ENCODE results near the gene SPX. TPM values are rescaled to one million over a fixed set of nuclear protein-coding genes. Genes with fewer than 3 reads are reported as not detected.
A peak's percentile ranks its signal among the peaks of the same experiment; 100 is the strongest.

Gene SPX, protein sequence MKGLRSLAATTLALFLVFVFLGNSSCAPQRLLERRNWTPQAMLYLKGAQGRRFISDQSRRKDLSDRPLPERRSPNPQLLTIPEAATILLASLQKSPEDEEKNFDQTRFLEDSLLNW
- not detected for total RNA-seq

DNA sequence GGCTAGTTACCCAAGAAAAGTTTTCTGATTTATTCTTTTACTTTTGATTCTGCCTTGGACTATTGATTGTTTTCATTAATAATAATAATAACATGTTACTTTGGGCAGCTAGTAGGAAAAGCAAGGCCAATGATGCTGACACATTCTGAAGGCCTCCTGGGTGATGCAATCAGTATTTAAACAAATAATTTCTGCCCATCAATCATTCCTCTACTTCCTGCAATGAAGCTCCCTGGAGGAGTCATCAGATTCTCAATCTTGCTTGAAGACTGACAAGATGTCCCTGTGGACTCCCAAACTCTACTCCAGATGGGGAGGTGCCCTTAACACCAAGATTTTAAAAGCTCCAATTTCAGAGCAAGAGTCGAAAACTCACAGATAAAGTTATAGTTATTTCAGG, at the start of gene SPX:
Gene SPX, plus strand, starts transcription at position 244 of the 400 bp plus-strand sequence. CDS start 177 bp downstream, outside the sequence.
- H3K9me3 ChIP-seq = no peaks in the 10 kb centered on the region
- peak within 1 kb of the TSS in 3 of 4 donors; percentile 47 to 60 (median 59) for H3K4me3 ChIP-seq
- DNase-seq = no peak
- H3K4me1 ChIP-seq = no peaks in the 10 kb centered on the region
- no peaks in the 10 kb centered on the region for H3K36me3 ChIP-seq
- H3K27ac ChIP-seq = no peak within 1 kb of the TSS
- TF ChIP-seq POLR2A (IDR thresholded peaks at IDR 0.05) = no peak
- TF ChIP-seq, protein P1, sequence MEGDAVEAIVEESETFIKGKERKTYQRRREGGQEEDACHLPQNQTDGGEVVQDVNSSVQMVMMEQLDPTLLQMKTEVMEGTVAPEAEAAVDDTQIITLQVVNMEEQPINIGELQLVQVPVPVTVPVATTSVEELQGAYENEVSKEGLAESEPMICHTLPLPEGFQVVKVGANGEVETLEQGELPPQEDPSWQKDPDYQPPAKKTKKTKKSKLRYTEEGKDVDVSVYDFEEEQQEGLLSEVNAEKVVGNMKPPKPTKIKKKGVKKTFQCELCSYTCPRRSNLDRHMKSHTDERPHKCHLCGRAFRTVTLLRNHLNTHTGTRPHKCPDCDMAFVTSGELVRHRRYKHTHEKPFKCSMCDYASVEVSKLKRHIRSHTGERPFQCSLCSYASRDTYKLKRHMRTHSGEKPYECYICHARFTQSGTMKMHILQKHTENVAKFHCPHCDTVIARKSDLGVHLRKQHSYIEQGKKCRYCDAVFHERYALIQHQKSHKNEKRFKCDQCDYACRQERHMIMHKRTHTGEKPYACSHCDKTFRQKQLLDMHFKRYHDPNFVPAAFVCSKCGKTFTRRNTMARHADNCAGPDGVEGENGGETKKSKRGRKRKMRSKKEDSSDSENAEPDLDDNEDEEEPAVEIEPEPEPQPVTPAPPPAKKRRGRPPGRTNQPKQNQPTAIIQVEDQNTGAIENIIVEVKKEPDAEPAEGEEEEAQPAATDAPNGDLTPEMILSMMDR (IDR thresholded peaks at IDR 0.05) = no peak
- H3K27me3 ChIP-seq = no peaks in the 10 kb centered on the region

DNA sequence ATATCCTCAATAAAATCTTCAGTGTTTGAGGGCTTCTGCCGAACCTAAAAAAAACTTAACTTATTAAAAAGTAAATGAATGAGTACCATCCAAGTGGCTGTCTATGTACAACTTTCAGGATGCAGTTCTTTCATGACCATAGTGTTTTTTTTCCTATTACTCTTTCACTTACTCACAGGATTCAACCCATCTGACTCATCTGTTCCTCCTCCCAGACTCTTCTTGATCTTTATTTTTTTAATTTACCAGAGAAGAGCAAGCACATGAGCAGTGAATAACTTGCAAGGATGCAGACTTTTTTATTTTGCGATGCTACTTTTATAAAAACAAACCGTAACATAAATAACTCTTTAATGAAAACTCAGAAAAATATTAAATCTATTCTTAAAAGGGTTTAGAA, 49.1 kb upstream of the SPX start:
- Histone ChIP-seq H3K27ac (no peak overlapping the region), H3K27me3 (no peaks in the 10 kb centered on the region), H3K4me1 (no peaks in the 10 kb centered on the region), H3K36me3 (peaks cover 0 to 80% (median 0%) of the 10 kb centered on the region in 3 donors), H3K4me3 (no peak overlapping the region), H3K9me3 (no peaks in the 10 kb centered on the region)
- TF ChIP-seq, protein P1 (IDR thresholded peaks at IDR 0.05) = no peak
- no peak for TF ChIP-seq POLR2A (IDR thresholded peaks at IDR 0.05)
- DNase-seq = no peak

DNA sequence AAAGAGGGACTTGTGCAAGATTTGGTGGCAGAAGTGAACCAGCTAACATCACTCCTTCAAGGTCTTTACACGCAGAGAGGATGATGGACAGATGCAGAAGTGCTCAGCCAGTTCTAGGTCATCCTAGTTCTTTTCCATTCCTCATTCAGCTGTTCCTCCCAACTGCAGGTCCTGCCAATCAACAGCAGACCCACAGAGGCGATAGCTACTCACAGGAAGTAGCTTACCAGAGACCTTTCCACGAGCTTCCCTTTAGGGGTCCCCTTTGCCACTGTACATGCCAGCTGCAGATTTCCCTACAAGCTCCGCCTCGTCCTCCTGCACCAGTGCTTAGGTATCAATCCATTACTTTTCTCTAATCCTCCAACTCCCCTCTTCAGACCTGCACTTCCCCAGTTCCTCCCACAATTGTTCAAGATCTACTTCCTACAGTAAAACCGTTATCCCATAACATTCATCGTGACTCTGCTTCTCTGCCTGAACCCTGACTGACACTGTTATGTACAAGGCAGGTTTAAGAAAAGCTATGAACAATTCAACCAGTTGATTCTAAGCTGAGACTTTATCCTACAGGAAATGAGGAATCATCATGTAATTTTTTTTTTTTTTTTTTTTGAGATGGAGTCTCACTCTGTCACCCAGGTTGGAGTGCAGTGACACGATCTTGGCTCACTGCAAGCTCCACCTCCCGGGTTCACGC, 47.2 kb upstream of the SPX start:
- Histone ChIP-seq H3K4me1 (no peaks in the 10 kb centered on the region), H3K9me3 (no peaks in the 10 kb centered on the region), H3K4me3 (no peak overlapping the region), H3K27me3 (no peaks in the 10 kb centered on the region), H3K27ac (no peak overlapping the region), H3K36me3 (peaks cover 0 to 71% (median 0%) of the 10 kb centered on the region in 3 donors)
- TF ChIP-seq, protein P1 (IDR thresholded peaks at IDR 0.05) = no peak
- no peak for TF ChIP-seq POLR2A (IDR thresholded peaks at IDR 0.05)
- no peak for DNase-seq

DNA sequence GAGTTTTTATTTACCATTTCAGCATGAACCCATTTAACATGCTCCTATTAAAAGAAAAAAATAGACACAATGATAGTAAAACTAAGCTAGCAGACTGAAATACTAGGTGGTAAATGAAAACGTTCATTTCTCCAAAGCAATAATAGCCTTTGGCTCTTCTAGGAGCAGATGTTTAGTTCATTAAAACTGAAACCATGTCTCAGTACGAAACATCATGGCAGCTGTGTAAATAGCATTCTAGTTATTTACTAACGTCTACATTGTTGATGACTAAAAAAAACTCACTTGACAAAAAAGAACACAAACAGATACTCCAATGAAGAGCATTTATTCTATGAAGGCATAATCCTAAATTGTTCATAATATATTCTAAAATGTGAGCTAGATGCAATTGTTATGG, 42.6 kb upstream of the SPX start:
- Histone ChIP-seq H3K9me3 (no peaks in the 10 kb centered on the region), H3K4me1 (no peaks in the 10 kb centered on the region), H3K36me3 (peaks cover 0 to 38% (median 0%) of the 10 kb centered on the region in 3 donors), H3K27me3 (no peaks in the 10 kb centered on the region), H3K4me3 (no peak overlapping the region), H3K27ac (no peak overlapping the region)
- DNase-seq = no peak
- TF ChIP-seq POLR2A (IDR thresholded peaks at IDR 0.05) = no peak
- TF ChIP-seq, protein P1 (IDR thresholded peaks at IDR 0.05) = no peak

DNA sequence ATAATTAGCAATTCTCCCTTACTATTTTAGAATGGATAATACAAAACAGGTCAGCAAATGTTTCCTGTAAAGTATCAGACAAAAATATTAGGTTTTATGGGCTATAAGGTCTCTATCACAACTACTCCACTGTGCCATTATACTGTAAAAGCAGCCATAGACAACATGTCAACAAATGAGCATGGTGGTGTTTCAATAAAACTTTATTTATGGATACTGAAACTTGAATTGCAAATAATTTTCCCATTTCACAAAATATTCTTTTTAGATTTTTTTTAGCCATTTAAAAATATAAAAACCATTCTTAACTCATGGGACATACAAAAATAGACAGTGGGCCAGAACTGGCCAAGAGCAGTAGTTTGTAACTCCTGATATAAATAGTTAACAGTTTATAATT, 40.1 kb upstream of the SPX start:
- H3K9me3 ChIP-seq = no peaks in the 10 kb centered on the region
- H3K27ac ChIP-seq = no peak overlapping the region
- no peak overlapping the region for H3K4me3 ChIP-seq
- no peaks in the 10 kb centered on the region for H3K4me1 ChIP-seq
- no peaks in the 10 kb centered on the region for H3K27me3 ChIP-seq
- TF ChIP-seq POLR2A (IDR thresholded peaks at IDR 0.05) = no peak
- TF ChIP-seq, protein P1 (IDR thresholded peaks at IDR 0.05) = no peak
- DNase-seq = no peak
- peaks cover 0 to 38% (median 0%) of the 10 kb centered on the region in 3 donors for H3K36me3 ChIP-seq

All from Peyer's patch (tissue), 4 donors.